Progenitor cell of endocrine pancreas (in vitro differentiated cells): ENCODE measurements around the gene GVQW3. TPM values are rescaled to one million over a fixed set of nuclear protein-coding genes. Genes with fewer than 3 reads are reported as not detected.

Experiments
- DNase-seq: peaks from one replicate; pipeline ENCODE4 v3.0.0; 2021; ENCODE audit warnings: low spot score; ENCODE audit not compliant: unreplicated experiment
- H3K27ac Mint-ChIP-seq: 2 replicates; pipeline ENCODE4 v1.8.0; 2021; ENCODE audit warnings: mild to moderate bottlenecking, moderate library complexity, mixed read lengths
- H3K27me3 Mint-ChIP-seq: 2 replicates; pipeline ENCODE4 v1.8.0; 2021; ENCODE audit warnings: mixed read lengths
- H3K36me3 Mint-ChIP-seq: 2 replicates; pipeline ENCODE4 v1.8.0; 2022; ENCODE audit warnings: mixed read lengths; ENCODE audit not compliant: insufficient read depth
- H3K4me1 Mint-ChIP-seq: 2 replicates; pipeline ENCODE4 v1.8.0; 2021; ENCODE audit warnings: low read depth, mixed read lengths
- H3K4me3 Mint-ChIP-seq: 2 replicates; pipeline ENCODE4 v1.8.0; 2021; ENCODE audit warnings: low read depth, mild to moderate bottlenecking, moderate library complexity, mixed read lengths
- H3K9me3 Mint-ChIP-seq: 2 replicates; pipeline ENCODE4 v1.8.0; 2021; ENCODE audit warnings: low read depth, mixed read lengths
- long read RNA-seq: library from polyadenylated mRNA; unstranded; transcript quantifications from one replicate; pipeline ENCODE4 v2.0.0, GENCODE V29; 2020
- total RNA-seq: library from RNA; stranded (reverse); gene quantifications from 2 replicates; pipeline ENCODE4 v1.2.1, GENCODE V29; 2021
- TF ChIP-seq, protein P1 (sequence below): fragments of 200-600 bp; sonication (generic); IDR thresholded peaks from one replicate; pipeline ENCODE4 v1.5.0; 2021; ENCODE audit warnings: antibody characterized with exemption, mild to moderate bottlenecking; ENCODE audit not compliant: unreplicated experiment

Gene GVQW3
- 16.6 and 17.5 TPM in 2 replicates for total RNA-seq
- long read RNA-seq, transcript GVQW3-203 (1 exons, 2,462 nt) = major isoform, 15 of 21 reads
- long read RNA-seq, partial matches to known transcripts = 1 of 21 reads
- long read RNA-seq, other reads (novel, unspliced or antisense) = 5 of 21 reads

GRCh38 chr11:76380977-76381719, at the start of gene GVQW3, which contains the start of gene THAP12:
TSS of gene GVQW3 (plus strand) at chr11:76381323. CDS start at chr11:76381829, 506 bp downstream.
TSS of gene THAP12 (minus strand) at chr11:76381132. CDS start at chr11:76380836, 296 bp downstream.
- Mint-ChIP-seq H3K27ac (peak within 1 kb of the TSS; percentile 94), H3K36me3 (peaks cover 4% of the 10 kb centered on the region), H3K4me1 (peaks cover 34% of the 10 kb centered on the region), H3K9me3 (no peaks in the 10 kb centered on the region), H3K27me3 (no peaks in the 10 kb centered on the region), H3K4me3 (peak within 1 kb of the TSS; percentile 92)
- peak; percentile 97 for DNase-seq
- TF ChIP-seq, protein P1, sequence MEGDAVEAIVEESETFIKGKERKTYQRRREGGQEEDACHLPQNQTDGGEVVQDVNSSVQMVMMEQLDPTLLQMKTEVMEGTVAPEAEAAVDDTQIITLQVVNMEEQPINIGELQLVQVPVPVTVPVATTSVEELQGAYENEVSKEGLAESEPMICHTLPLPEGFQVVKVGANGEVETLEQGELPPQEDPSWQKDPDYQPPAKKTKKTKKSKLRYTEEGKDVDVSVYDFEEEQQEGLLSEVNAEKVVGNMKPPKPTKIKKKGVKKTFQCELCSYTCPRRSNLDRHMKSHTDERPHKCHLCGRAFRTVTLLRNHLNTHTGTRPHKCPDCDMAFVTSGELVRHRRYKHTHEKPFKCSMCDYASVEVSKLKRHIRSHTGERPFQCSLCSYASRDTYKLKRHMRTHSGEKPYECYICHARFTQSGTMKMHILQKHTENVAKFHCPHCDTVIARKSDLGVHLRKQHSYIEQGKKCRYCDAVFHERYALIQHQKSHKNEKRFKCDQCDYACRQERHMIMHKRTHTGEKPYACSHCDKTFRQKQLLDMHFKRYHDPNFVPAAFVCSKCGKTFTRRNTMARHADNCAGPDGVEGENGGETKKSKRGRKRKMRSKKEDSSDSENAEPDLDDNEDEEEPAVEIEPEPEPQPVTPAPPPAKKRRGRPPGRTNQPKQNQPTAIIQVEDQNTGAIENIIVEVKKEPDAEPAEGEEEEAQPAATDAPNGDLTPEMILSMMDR = peak; percentile 21

GRCh38 chr11:76334826-76335389, 46.2 kb upstream of the GVQW3 start:
- TF ChIP-seq, protein P1 = no peak
- no peak overlapping the region for H3K4me3 Mint-ChIP-seq
- no peaks in the 10 kb centered on the region for H3K27me3 Mint-ChIP-seq
- no peaks in the 10 kb centered on the region for H3K4me1 Mint-ChIP-seq
- no peaks in the 10 kb centered on the region for H3K36me3 Mint-ChIP-seq
- H3K9me3 Mint-ChIP-seq = peaks cover 26% of the 10 kb centered on the region
- H3K27ac Mint-ChIP-seq = no peak overlapping the region
- no peak for DNase-seq

GRCh38 chr11:76335842-76336241, 45.3 kb upstream of the GVQW3 start:
- DNase-seq = no peak
- TF ChIP-seq, protein P1 = no peak
- Mint-ChIP-seq H3K27me3 (no peaks in the 10 kb centered on the region), H3K9me3 (peaks cover 26% of the 10 kb centered on the region), H3K36me3 (no peaks in the 10 kb centered on the region), H3K4me1 (no peaks in the 10 kb centered on the region), H3K27ac (no peak overlapping the region), H3K4me3 (no peak overlapping the region)

- Mint-ChIP-seq H3K4me1 (no peaks in the 10 kb centered on the region), H3K36me3 (no peaks in the 10 kb centered on the region), H3K27ac (no peak overlapping the region), H3K27me3 (no peaks in the 10 kb centered on the region), H3K4me3 (no peak overlapping the region), H3K9me3 (peaks cover 26% of the 10 kb centered on the region)
- no peak for DNase-seq
- TF ChIP-seq, protein P1 = no peak
Observed at GRCh38 chr11:76336597-76336996, 44.5 kb upstream of the GVQW3 start.

GRCh38 chr11:76337469-76337868, 43.7 kb upstream of the GVQW3 start:
- no peak overlapping the region for H3K4me3 Mint-ChIP-seq
- DNase-seq = no peak
- H3K4me1 Mint-ChIP-seq = no peaks in the 10 kb centered on the region
- TF ChIP-seq, protein P1 = no peak
- peaks cover 26% of the 10 kb centered on the region for H3K9me3 Mint-ChIP-seq
- H3K27ac Mint-ChIP-seq = no peak overlapping the region
- no peaks in the 10 kb centered on the region for H3K36me3 Mint-ChIP-seq
- no peaks in the 10 kb centered on the region for H3K27me3 Mint-ChIP-seq
